Neutrophil (primary cell): ENCODE measurements around the gene PPFIBP1.

Source experiments
- H3K27ac ChIP-seq: fragments of 200-600 bp; sonication (generic); 2 replicates; pipeline ENCODE4 v1.5.1; 2016; ENCODE audit warnings: mild to moderate bottlenecking, moderate library complexity
- H3K27me3 ChIP-seq: fragments of 200-600 bp; sonication (generic); 2 replicates; pipeline ENCODE4 v1.6.0; 2016; ENCODE audit warnings: mild to moderate bottlenecking
- H3K36me3 ChIP-seq: fragments of 200-600 bp; sonication (generic); 2 replicates; pipeline ENCODE4 v1.5.1; 2017
- H3K4me1 ChIP-seq, 2 experiments: fragments of 200-600 bp in 1 of 2; sonication (generic) in 1 of 2; 1 replicate in 1 of 2; 2 replicates in 1 of 2; pipeline versions ENCODE4 v1.5.1 to v1.6.1; 2013 to 2016; ENCODE audit warnings: low read depth in 1 of 2, low read length in 1 of 2, mild to moderate bottlenecking in 1 of 2, moderate library complexity in 1 of 2; ENCODE audit not compliant: control insufficient read depth in 1 of 2, insufficient read depth in 1 of 2
- H3K4me3 ChIP-seq, 2 experiments: fragments of 200-600 bp in 1 of 2; sonication (generic) in 1 of 2; 1 replicate in 1 of 2; 2 replicates in 1 of 2; pipeline ENCODE4 v1.5.1; 2013 to 2016; ENCODE audit warnings: low read depth in 1 of 2, low read length in 1 of 2, mild to moderate bottlenecking in 1 of 2, moderate library complexity in 1 of 2
- H3K9me3 ChIP-seq: fragments of 200-600 bp; sonication (generic); 2 replicates; pipeline ENCODE4 v1.5.1; 2016
- TF ChIP-seq, protein P1 (sequence below): fragments of 200-600 bp; sonication (generic); IDR thresholded peaks from 2 replicates; pipeline ENCODE4 v1.5.1; 2016; ENCODE audit warnings: antibody characterized with exemption

The PPFIBP1 gene

GRCh38 chr12:27561535-27562350 is 37.7 kb downstream of the PPFIBP1 start:
- Histone ChIP-seq H3K27ac (no peak overlapping the region), H3K36me3 (no peaks in the 10 kb centered on the region), H3K4me3 (no peak overlapping the region), H3K9me3 (no peaks in the 10 kb centered on the region), H3K27me3 (peaks cover 50% of the 10 kb centered on the region), H3K4me1 (no peaks in the 10 kb centered on the region)
- TF ChIP-seq, protein P1, sequence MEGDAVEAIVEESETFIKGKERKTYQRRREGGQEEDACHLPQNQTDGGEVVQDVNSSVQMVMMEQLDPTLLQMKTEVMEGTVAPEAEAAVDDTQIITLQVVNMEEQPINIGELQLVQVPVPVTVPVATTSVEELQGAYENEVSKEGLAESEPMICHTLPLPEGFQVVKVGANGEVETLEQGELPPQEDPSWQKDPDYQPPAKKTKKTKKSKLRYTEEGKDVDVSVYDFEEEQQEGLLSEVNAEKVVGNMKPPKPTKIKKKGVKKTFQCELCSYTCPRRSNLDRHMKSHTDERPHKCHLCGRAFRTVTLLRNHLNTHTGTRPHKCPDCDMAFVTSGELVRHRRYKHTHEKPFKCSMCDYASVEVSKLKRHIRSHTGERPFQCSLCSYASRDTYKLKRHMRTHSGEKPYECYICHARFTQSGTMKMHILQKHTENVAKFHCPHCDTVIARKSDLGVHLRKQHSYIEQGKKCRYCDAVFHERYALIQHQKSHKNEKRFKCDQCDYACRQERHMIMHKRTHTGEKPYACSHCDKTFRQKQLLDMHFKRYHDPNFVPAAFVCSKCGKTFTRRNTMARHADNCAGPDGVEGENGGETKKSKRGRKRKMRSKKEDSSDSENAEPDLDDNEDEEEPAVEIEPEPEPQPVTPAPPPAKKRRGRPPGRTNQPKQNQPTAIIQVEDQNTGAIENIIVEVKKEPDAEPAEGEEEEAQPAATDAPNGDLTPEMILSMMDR: no peak

- Histone ChIP-seq H3K4me3 (no peak overlapping the region), H3K36me3 (no peaks in the 10 kb centered on the region), H3K4me1 (no peaks in the 10 kb centered on the region), H3K9me3 (no peaks in the 10 kb centered on the region), H3K27me3 (peaks cover 21% of the 10 kb centered on the region), H3K27ac (no peak overlapping the region)
- TF ChIP-seq, protein P1: no peak
Observed at GRCh38 chr12:27564612-27565213, 40.7 kb downstream of the PPFIBP1 start.

- no peaks in the 10 kb centered on the region for H3K9me3 ChIP-seq
- no peak overlapping the region for H3K27ac ChIP-seq
- H3K36me3 ChIP-seq: no peaks in the 10 kb centered on the region
- H3K27me3 ChIP-seq: peaks cover 7% of the 10 kb centered on the region
- H3K4me1 ChIP-seq: no peaks in the 10 kb centered on the region
- H3K4me3 ChIP-seq: no peak overlapping the region
- TF ChIP-seq, protein P1: no peak
Observed at GRCh38 chr12:27566159-27566558, 42.2 kb downstream of the PPFIBP1 start.

- H3K4me3 ChIP-seq: no peak overlapping the region
- no peak overlapping the region for H3K27ac ChIP-seq
- no peaks in the 10 kb centered on the region for H3K36me3 ChIP-seq
- H3K4me1 ChIP-seq: no peaks in the 10 kb centered on the region
- TF ChIP-seq, protein P1: no peak
- H3K27me3 ChIP-seq: peaks cover 6% of the 10 kb centered on the region
- H3K9me3 ChIP-seq: no peaks in the 10 kb centered on the region
Observed at GRCh38 chr12:27566626-27567025, 42.6 kb downstream of the PPFIBP1 start.

DNA sequence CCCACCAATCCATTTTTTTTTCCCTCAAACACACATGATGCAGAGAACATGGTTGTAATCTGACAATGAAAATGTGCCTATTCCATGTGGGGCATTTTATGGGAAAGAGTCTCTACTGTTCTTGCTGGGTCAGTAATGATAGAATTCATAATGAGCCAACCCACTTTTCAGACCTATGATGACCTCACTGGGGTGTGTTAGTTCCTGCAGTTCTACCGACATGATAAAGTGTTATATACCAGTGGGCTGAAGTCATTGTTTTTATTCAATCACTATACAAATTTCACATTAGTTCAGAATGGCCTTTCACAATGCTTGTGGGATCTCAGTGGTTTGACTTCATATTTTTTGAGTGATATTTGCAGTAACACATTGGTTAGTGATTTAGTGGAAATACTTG is 47.5 kb downstream of the PPFIBP1 start:
- H3K9me3 ChIP-seq: no peaks in the 10 kb centered on the region
- no peak overlapping the region for H3K27ac ChIP-seq
- H3K4me3 ChIP-seq: no peak overlapping the region
- TF ChIP-seq, protein P1: no peak
- H3K36me3 ChIP-seq: no peaks in the 10 kb centered on the region
- H3K4me1 ChIP-seq: no peaks in the 10 kb centered on the region
- no peaks in the 10 kb centered on the region for H3K27me3 ChIP-seq
